GM12878 (cell line): ENCODE data around the gene DUS4L. TPM values are rescaled to one million over a fixed set of nuclear protein-coding genes. Genes with fewer than 3 reads are reported as not detected.

ENCODE experiments used
- ATAC-seq: fragments of 200-7000 bp; cut with Tn5 transposase; 3 replicates; pipeline ENCODE4 v1.9.1; 2020; ENCODE audit warnings: mild to moderate bottlenecking, moderate library complexity
- BruUV-seq: library from RNA; stranded (reverse); fragments of 400-500 nt; replicated peaks from 2 replicates; lab custom pipeline; 2021; lab: Mats Ljungman, UMichigan
- CTCF ChIA-PET: fragments of 300-600 bp; sonication (Branson Sonifier 250); formaldehyde crosslinking; extraction: SDS; loops from one replicate; lab custom pipeline; 2021; ENCODE audit warnings: inconsistent platforms; lab: Yijun Ruan, JAX
- POLR2A ChIA-PET: fragments of 350-600 bp; formaldehyde crosslinking; extraction: SDS; loops from one replicate; lab custom pipeline; 2021; ENCODE audit warnings: inconsistent platforms; lab: Charles Lee
- RAD21 ChIA-PET: fragments of 300-600 bp; sonication (Branson Sonifier 250); formaldehyde crosslinking; loops from one replicate; lab custom pipeline; 2023; ENCODE audit warnings: antibody characterized with exemption; ENCODE audit not compliant: unreplicated experiment; lab: Charles Lee
- SMC1A ChIA-PET: fragments of 300-600 bp; sonication (Branson Sonifier 250); formaldehyde crosslinking; loops from one replicate; lab custom pipeline; 2023; ENCODE audit not compliant: unreplicated experiment, uncharacterized antibody; lab: Charles Lee
- DNase-seq: peaks from one replicate; pipeline ENCODE4 v3.0.0-alpha.2; 2011; ENCODE audit warnings: low read depth, low spot score
- FAIRE-seq: peaks from 3 replicates; lab custom pipeline; 2011; peaks lifted over from hg19 to GRCh38; lab: Jason Lieb, UNC
- H2AFZ ChIP-seq: 2 replicates; pipeline ENCODE4 v1.6.0; 2011; ENCODE audit warnings: low read depth, low read length, control low read depth; ENCODE audit not compliant: control insufficient read depth
- H3K27ac ChIP-seq: 2 replicates; pipeline ENCODE4 v1.5.1; 2011; ENCODE audit warnings: control low read depth; ENCODE audit not compliant: control insufficient read depth, insufficient read depth
- H3K27me3 ChIP-seq, 2 experiments: replicated peaks in 1 of 2; 2 replicates each; pipeline versions ENCODE4 v1.6.0 to v1.6.1; 2011; ENCODE audit warnings: low read length in 1 of 2; ENCODE audit not compliant: control insufficient read depth in 2 of 2, insufficient read depth in 2 of 2
- H3K36me3 ChIP-seq, 2 experiments: 2 replicates each; pipeline ENCODE4 v1.5.1; 2011; ENCODE audit warnings: low read length in 1 of 2; ENCODE audit not compliant: control insufficient read depth in 2 of 2, insufficient read depth in 2 of 2
- H3K4me1 ChIP-seq: 2 replicates; pipeline ENCODE4 v1.6.1; 2011; ENCODE audit warnings: mild to moderate bottlenecking, low read length, moderate library complexity, mixed read lengths; ENCODE audit not compliant: control insufficient read depth, insufficient read depth
- H3K4me2 ChIP-seq: 2 replicates; pipeline ENCODE4 v1.6.0; 2011; ENCODE audit warnings: control low read depth; ENCODE audit not compliant: control insufficient read depth, insufficient read depth
- H3K4me3 ChIP-seq: fragments of 200-600 bp; sonication (generic); 2 replicates; pipeline ENCODE4 v1.5.1; 2016
- H3K79me2 ChIP-seq: 2 replicates; pipeline ENCODE4 v1.6.0; 2011; ENCODE audit warnings: low read length; ENCODE audit not compliant: control insufficient read depth, insufficient read depth
- H3K9ac ChIP-seq: 2 replicates; pipeline ENCODE4 v1.8.0; 2011; ENCODE audit warnings: low read length, control low read depth, mixed read lengths; ENCODE audit not compliant: control insufficient read depth, insufficient read depth
- H3K9me3 ChIP-seq: replicated peaks from 3 replicates; pipeline ENCODE4 v1.5.1; 2011; ENCODE audit warnings: mild to moderate bottlenecking, low read length; ENCODE audit not compliant: control insufficient read depth, insufficient read depth
- H4K20me1 ChIP-seq: 2 replicates; pipeline ENCODE4 v1.6.0; 2011; ENCODE audit not compliant: control insufficient read depth, insufficient read depth
- CBX5 ChIP-seq: sonication (generic); IDR thresholded peaks from 2 replicates; pipeline ENCODE4 v1.6.1; 2016; ENCODE audit warnings: low read depth, moderate library complexity, mild to moderate bottlenecking, inconsistent platforms
- CHD2 ChIP-seq: IDR thresholded peaks from 2 replicates; pipeline ENCODE4 v1.6.1; 2011; ENCODE audit warnings: low read depth, low read length, improper control_type of control experiment, borderline replicate concordance
- CHD4 ChIP-seq: fragments of 200-600 bp; sonication (generic); IDR thresholded peaks from 2 replicates; pipeline ENCODE4 v1.6.1; 2016; ENCODE audit warnings: mild to moderate bottlenecking
- ESRRA ChIP-seq: IDR thresholded peaks from 2 replicates; pipeline ENCODE4 v1.6.1; 2012; ENCODE audit warnings: mild to moderate bottlenecking, low read length, improper control_type of control experiment
- NBN ChIP-seq: fragments of 450-650 bp; IDR thresholded peaks from 2 replicates; pipeline ENCODE4 v1.6.1; 2016
- POLR2A ChIP-seq: IDR thresholded peaks from 2 replicates; pipeline ENCODE4 v1.6.1; 2011; ENCODE audit warnings: low read depth, mild to moderate bottlenecking, low read length
- RAD51 ChIP-seq: fragments of 450-650 bp; IDR thresholded peaks from 2 replicates; pipeline ENCODE4 v1.6.1; 2016; ENCODE audit warnings: moderate library complexity, mild to moderate bottlenecking, inconsistent platforms
- WGBS: methylation state at CpG from one replicate; pipeline ENCODE4 v1.1.6; 2016; ENCODE audit warnings: low lambda C conversion rate; ENCODE audit not compliant: insufficient replicate concordance, insufficient coverage; ENCODE audit errors: missing lambda C conversion rate; 5-methylcytosine and 5-hydroxymethylcytosine counted together
- in situ Hi-C: fragments of 300-500 bp; cut with MboI; formaldehyde crosslinking; loops from 9 replicates; pipeline ENCODE4 v1.14.3; 2018; ENCODE audit warnings: mixed read lengths
- intact Hi-C: fragments of 100-400 bp; cut with micrococcal nuclease; formaldehyde crosslinking; loops from one replicate; pipeline ENCODE4 v1.14.2; 2022; ENCODE audit not compliant: unreplicated experiment
- polyA plus RNA-seq, 11 experiments: library from polyadenylated mRNA; depleted of rRNA in 4 of 11; unstranded in 6 of 11; stranded (reverse) in 5 of 11; fragments of >200 nt; fragmentation: Nextera tagmentation in 4 of 11; fragmentation: Illumina TruSeq in 1 of 11; extraction: Ambion mirVana in 4 of 11; extraction: Trizol in 1 of 11; gene quantifications; 1 replicate in 1 of 11; 2 replicates in 10 of 11; pipeline versions ENCODE4 v1.2.1 to v1.2.3, GENCODE V29; 2011 to 2016; ENCODE audit warnings: inconsistent platforms in 2 of 11, missing spikeins in 2 of 11, low read depth in 1 of 11
- total RNA-seq, 4 experiments: library from RNA; depleted of rRNA in 3 of 4; stranded (reverse); fragments of >200 nt in 3 of 4; fragmentation: Illumina TruSeq in 1 of 4; extraction: Trizol in 1 of 4; gene quantifications; 2 replicates each; pipeline versions ENCODE4 v1.2.1 to v1.2.3, GENCODE V29; 2013 to 2021
- TF ChIP-seq, protein P1 (sequence below): fragments of 450-650 bp; IDR thresholded peaks from 2 replicates; pipeline ENCODE4 v1.6.1; 2017; ENCODE audit warnings: mild to moderate bottlenecking, moderate library complexity
- TF ChIP-seq, protein P2 (sequence below): IDR thresholded peaks from 2 replicates; pipeline ENCODE4 v1.6.1; 2012; ENCODE audit warnings: low read length, inconsistent platforms
- TF ChIP-seq, protein P3 (sequence below): IDR thresholded peaks from 2 replicates; pipeline ENCODE4 v1.6.1; 2011; ENCODE audit warnings: low read depth, mild to moderate bottlenecking, low read length, moderate library complexity, borderline replicate concordance; ENCODE audit errors: extremely low read depth

The DUS4L gene
- total and polyA plus RNA-seq, 10 of the 15 experiments (the other 5 are each of a cell fraction or from before 2014, with no cell fraction given): 5.3 to 15.3 (median 12.8) TPM

DNA sequence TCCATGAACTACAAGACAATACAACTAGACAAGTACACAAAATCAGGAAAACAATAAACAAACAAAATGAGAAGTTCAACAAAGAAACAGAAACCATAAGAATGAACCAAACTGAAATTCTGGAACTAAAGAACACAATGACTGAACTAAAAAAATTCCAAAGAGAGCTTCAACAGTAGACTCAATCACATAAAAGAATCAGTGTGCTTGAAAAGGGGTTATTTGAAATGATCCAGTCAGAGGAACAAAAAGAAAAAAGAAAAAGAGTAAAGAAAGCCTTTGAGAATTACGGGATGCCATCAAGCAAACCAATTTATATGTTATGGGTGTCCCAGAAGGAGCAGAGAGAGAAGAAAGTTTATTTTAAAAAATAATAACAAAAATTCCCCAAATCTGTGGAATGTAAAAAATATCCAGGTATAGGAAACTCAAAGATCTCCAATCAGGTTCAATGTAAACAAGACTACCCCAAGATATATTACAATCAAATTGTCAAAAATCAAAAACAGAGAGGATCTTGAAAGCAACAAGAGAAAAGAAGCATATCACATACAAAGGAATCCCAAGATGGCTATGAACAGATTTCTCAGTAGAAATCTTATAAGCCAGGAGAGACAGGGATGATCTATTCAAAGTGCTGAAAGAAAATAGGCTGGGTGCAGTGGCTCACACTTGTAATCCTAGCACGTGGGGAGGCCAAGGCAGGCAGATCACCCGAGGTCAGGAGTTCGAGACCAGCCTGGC is 18.8 kb upstream of the DUS4L start:
- DNase-seq (no peak), FAIRE-seq (no peak), ATAC-seq (no peak)
- Histone ChIP-seq H3K4me2 (no peak overlapping the region), H3K9me3 (peaks cover 13% of the 10 kb centered on the region; the same call in 2 of the 3 replicates), H3K4me3 (no peak overlapping the region), H3K27me3 (no peaks in the 10 kb centered on the region), H3K36me3 (peaks cover 3 to 18% of the 10 kb centered on the region in 2 experiments), H3K27ac (no peak overlapping the region), H3K4me1 (no peaks in the 10 kb centered on the region), H2AFZ (no peak overlapping the region), H3K9ac (no peak overlapping the region), H3K79me2 (no peaks in the 10 kb centered on the region), H4K20me1 (no peaks in the 10 kb centered on the region)
- BruUV-seq: no TSS peak
- CTCF ChIA-PET: no interaction called here
- POLR2A ChIA-PET: no interaction called here
- SMC1A ChIA-PET: no interaction called here
- in situ Hi-C loops: no loop called here
- intact Hi-C loops: no loop called here
- RAD21 ChIA-PET: no interaction called here
- WGBS: 94% methylated on average over 4 of the region's 4 CpGs
- TF ChIP-seq CHD2 (no peak), CBX5 (peak; percentile 45; the same call in 1 of the 2 replicates)
- TF ChIP-seq, all 136 proteins: peak for 1

DNA sequence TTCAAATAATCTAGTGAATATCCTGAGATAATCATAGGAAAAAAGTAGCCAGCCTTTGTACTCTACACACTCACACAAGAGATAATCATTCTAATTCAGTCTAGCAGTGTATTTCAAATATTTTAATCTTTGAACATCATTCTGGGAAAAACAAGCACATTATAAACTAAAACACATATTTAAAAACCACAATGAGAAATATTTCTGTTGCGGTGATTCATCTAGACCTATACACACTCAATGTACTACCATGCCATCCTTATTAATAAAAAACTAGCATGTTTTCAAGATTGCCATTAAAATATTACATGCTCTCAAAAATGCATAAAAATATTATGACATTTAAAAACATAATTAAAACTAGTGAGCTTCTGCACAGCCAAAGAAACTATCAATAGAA is 11.8 kb upstream of the DUS4L start:
- Histone ChIP-seq H3K36me3 (0 out of 4 replicates have a peak, but pooled peaks cover 0 to 5% of the 10 kb centered on the region in 2 experiments), H2AFZ (no peak overlapping the region), H3K79me2 (no peaks in the 10 kb centered on the region), H3K4me1 (no peaks in the 10 kb centered on the region), H3K4me3 (no peak overlapping the region), H3K9ac (no peak overlapping the region), H3K4me2 (no peak overlapping the region), H3K27ac (no peak overlapping the region), H4K20me1 (no peaks in the 10 kb centered on the region), H3K27me3 (no peaks in the 10 kb centered on the region), H3K9me3 (no peaks in the 10 kb centered on the region)
- intact Hi-C loops (no loop called here), in situ Hi-C loops (no loop called here)
- ChIA-PET POLR2A (no interaction called here), RAD21 (no interaction called here), SMC1A (interaction anchor here (1.3 kb wide), 1 partner anchor 88 kb away, joined by 3 read pairs; no protein-coding TSS in a partner anchor), CTCF (no interaction called here)
- no peak for DNase-seq
- ATAC-seq: no peak
- no peak for FAIRE-seq
- whole genome bisulfite sequencing: 92% methylated on average over 1 of the region's 1 CpG
- no TSS peak for BruUV-seq
- TF ChIP-seq POLR2A (no peak), CBX5 (no peak), CHD4 (no peak), ESRRA (no peak), RAD51 (no peak), NBN (no peak)
- TF ChIP-seq, protein P1, sequence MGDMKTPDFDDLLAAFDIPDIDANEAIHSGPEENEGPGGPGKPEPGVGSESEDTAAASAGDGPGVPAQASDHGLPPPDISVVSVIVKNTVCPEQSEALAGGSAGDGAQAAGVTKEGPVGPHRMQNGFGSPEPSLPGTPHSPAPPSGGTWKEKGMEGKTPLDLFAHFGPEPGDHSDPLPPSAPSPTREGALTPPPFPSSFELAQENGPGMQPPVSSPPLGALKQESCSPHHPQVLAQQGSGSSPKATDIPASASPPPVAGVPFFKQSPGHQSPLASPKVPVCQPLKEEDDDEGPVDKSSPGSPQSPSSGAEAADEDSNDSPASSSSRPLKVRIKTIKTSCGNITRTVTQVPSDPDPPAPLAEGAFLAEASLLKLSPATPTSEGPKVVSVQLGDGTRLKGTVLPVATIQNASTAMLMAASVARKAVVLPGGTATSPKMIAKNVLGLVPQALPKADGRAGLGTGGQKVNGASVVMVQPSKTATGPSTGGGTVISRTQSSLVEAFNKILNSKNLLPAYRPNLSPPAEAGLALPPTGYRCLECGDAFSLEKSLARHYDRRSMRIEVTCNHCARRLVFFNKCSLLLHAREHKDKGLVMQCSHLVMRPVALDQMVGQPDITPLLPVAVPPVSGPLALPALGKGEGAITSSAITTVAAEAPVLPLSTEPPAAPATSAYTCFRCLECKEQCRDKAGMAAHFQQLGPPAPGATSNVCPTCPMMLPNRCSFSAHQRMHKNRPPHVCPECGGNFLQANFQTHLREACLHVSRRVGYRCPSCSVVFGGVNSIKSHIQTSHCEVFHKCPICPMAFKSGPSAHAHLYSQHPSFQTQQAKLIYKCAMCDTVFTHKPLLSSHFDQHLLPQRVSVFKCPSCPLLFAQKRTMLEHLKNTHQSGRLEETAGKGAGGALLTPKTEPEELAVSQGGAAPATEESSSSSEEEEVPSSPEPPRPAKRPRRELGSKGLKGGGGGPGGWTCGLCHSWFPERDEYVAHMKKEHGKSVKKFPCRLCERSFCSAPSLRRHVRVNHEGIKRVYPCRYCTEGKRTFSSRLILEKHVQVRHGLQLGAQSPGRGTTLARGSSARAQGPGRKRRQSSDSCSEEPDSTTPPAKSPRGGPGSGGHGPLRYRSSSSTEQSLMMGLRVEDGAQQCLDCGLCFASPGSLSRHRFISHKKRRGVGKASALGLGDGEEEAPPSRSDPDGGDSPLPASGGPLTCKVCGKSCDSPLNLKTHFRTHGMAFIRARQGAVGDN: no peak
- TF ChIP-seq, protein P2, sequence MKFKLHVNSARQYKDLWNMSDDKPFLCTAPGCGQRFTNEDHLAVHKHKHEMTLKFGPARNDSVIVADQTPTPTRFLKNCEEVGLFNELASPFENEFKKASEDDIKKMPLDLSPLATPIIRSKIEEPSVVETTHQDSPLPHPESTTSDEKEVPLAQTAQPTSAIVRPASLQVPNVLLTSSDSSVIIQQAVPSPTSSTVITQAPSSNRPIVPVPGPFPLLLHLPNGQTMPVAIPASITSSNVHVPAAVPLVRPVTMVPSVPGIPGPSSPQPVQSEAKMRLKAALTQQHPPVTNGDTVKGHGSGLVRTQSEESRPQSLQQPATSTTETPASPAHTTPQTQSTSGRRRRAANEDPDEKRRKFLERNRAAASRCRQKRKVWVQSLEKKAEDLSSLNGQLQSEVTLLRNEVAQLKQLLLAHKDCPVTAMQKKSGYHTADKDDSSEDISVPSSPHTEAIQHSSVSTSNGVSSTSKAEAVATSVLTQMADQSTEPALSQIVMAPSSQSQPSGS: no peak
- TF ChIP-seq, protein P3, sequence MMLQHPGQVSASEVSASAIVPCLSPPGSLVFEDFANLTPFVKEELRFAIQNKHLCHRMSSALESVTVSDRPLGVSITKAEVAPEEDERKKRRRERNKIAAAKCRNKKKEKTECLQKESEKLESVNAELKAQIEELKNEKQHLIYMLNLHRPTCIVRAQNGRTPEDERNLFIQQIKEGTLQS: no peak
